Activated CD8-positive, alpha-beta memory T cell treated with anti-CD3 and anti-CD28 coated beads for 36 hours (primary cell): ENCODE data around the gene GLP1R. TPM values are rescaled to one million over a fixed set of nuclear protein-coding genes. Genes with fewer than 3 reads are reported as not detected.
"Not testable (repeated sequence)": the region's sequence is repeated elsewhere in the genome, so short reads cannot be mapped to it uniquely, and the experiment has no call there.

Source experiments
- CTCF ChIA-PET: fragments of 350-600 bp; sonication (Branson Sonifier 250); formaldehyde crosslinking; loops from one replicate; lab custom pipeline; 2021; ENCODE audit warnings: antibody characterized with exemption; lab: Charles Lee
- POLR2A ChIA-PET: fragments of 350-600 bp; sonication (Branson Sonifier 250); formaldehyde crosslinking; loops from one replicate; lab custom pipeline; 2021; ENCODE audit warnings: antibody characterized with exemption; lab: Charles Lee
- total RNA-seq, 2 experiments: library from RNA; stranded (reverse); gene quantifications; one replicate each; pipeline ENCODE4 v1.2.3, GENCODE V29; 2021

Gene GLP1R
- total RNA-seq, 2 experiments from 2014 or later: 0.15 TPM; not detected in 1

DNA sequence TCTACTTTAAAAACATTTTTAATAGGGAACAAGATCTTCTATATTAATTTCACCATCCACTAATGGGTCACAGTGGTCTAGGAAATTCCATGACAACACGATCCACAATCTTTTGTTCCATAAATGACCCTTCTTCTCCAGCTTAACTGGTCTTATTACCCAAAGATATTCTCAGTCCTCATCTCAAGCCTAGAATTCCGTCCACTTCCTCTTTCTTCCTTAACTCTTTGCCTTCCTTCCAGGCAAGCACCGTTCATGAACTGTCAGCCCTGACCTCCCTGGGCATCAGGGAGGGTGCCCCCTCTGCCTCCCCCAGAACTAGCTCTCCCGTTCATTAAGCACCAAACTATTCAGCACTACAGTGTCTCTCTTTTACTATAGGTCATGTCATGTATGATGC, 58.5 kb downstream of the GLP1R start:
- CTCF ChIA-PET: no interaction called here
- POLR2A ChIA-PET: no interaction called here

DNA sequence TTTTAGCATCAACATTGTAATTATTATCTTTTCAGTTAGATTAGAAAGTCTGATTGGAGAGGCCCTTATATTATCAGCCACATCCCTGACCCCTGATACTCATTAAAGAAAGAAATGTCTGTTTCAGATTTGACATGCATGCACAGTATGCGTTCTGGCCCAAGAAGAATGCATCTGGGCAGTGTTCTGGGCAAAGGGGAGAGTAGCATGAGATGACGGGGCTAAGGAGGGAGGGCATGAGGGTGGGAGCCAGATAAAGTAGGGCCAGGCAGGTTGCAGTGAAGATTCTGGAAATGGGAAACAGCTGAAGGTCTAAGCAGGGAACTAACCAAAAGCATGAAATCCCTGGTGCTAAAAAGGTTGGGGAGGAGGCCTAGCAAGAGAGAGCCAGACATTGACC, 59.1 kb downstream of the GLP1R start:
- ChIA-PET CTCF (no interaction called here), POLR2A (no interaction called here)

DNA sequence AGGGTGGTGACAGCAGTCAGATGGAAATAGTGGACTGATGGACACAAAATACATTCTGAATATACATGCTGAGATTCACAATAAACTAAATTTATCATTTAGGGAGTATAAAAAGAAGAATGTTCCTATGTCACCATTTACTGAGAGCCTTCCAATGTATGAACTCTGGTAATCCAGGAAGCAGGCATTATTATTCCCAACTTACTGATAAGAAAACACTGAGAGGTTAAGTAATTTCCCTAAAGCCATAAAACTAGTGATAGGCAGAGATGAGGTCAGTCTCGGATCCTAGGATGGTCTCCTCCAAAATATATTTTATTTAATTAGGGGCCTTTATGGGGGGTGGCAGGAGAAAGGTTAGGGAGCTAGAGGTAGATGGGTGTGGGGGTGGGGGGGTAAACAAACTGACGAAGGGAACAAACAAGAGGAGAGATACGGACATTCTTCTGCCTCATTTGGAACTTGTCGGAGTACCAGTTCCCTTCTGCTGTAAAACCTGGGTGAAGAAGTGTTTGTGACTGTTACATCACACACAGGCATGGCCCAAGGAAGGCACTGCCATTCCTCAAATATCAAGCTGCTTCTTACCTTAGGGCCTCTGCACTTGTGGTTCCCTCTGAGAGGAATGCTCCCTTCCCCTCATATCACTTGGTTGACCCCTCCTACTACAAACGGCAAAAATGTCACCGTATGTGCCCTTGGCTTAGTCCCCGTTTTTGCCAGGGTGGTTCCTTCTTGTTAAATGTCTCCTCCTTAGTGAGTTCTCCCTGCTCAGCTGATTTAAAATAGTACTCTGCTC, 59.7 kb downstream of the GLP1R start:
- CTCF ChIA-PET: no interaction called here
- POLR2A ChIA-PET: no interaction called here

DNA sequence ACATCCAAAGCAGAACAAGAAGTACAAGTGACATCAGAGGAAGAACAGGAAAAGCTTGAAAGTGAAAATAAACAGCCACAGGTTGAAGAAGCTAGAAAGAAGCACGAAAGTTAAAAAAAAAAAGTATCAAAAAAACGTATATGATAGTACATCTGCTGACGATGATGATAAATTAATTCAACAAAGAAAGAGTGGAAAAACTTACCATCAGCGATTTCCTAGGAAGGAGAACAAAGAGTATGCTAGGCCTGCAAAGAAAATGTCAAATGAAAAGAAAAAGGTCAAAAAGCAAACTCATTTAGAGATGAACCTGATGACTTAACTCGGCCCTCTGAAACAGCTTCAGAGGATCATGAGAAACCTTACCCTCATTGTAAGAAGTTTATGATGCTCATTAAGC, 62.7 kb downstream of the GLP1R start:
- ChIA-PET CTCF (interaction anchor here (1.0 to 1.3 kb wide), 2 partner anchors 44 to 82 kb away, joined by 3 read pairs; no protein-coding TSS in a partner anchor), POLR2A (no interaction called here)

DNA sequence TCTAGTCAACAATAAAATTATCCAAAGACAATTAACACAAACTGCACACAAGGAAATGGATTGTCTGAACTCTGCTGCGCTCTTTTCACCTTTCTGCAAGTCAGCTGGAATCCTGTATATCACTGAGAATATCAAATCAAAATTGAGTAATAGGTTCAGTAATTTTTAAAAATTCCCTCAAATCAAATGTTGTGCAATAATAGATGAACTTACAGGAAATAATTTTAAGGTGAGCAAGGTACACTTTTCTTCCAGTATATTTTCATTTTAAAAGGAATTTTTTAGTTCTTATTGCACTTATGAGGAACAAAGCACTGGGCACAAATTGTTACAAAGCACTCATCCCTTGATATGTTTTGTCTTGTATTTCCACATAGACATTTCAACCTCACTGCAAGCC, 65.2 kb downstream of the GLP1R start:
- CTCF ChIA-PET: interaction anchor here (1.2 to 1.5 kb wide), 2 partner anchors 46 to 189 kb away, joined by 3 to 4 read pairs; no protein-coding TSS in a partner anchor
- POLR2A ChIA-PET: no interaction called here

DNA sequence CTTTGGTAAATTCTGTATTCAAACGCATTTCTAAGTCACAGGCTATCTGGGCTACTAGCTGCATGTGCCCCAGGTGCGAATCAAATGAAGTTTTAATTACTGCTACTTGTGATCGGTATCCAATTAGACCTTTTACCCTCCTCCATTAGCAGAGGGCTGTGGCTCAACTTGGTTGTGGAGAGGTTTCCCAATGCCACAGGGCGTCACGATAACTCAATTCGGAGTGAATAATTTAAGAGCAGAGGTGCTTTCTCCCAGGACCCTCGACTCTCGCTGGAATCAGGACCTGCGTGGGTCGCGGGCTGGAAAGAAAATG, 65.8 kb downstream of the GLP1R start:
- POLR2A ChIA-PET: interaction anchor here (0.8 to 1.0 kb wide), 2 partner anchors 39 to 113 kb away, joined by 3 to 5 read pairs; no protein-coding TSS in a partner anchor
- CTCF ChIA-PET: interaction anchor here (0.7 to 1.5 kb wide), 3 partner anchors 45 to 189 kb away, joined by 3 to 4 read pairs (median 4); no protein-coding TSS in a partner anchor

DNA sequence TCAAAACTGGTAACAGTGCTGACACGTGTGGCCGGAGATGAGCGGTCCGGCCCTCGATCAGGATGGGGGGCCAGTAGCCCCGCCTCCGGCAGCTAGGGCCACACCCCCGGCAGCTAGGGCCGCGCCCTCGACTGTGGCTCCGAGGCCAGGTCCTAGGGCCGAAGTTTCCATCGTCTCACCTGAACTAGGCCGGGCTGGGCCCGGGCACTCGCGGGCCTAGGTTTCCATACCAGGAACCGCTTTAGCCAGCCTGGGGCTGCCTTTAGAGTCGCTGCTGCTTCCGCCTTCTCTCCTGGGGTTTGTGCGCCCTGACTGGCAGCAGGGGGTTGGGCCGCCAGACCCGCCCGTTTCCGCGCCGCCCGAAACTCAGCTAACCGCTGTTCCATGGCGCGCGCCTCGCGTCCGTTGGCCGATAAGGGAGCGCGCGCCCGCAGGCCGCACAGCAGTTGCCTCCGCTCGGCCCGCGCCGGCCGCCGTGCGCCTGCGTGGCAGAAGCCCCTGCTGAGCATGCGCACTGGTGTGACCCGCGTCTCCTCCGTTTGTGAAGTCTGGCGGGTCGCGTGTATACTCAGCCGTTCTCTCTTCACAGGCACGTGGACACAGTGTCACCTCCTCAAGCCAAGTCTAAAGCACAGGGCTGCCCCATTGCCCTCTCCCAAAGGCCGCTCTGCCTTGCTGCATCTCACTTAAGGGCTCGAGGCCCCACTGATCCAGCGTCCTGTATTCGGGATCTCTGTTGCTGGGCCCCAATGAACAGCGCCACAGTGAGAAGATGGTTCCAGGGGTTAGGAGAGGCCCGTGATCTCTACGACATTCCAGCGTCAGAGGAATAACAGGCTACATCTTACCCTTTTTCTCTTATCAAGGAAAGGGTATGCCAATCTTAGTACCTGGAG, 66.4 kb downstream of the GLP1R start, which contains the start of gene SAYSD1:
Gene SAYSD1 (minus strand): TSS at position 483 of the 896 bp plus-strand sequence. CDS start 97 bp downstream, at position 386.
- POLR2A ChIA-PET: interaction anchor here (0.8 to 1.0 kb wide), 2 partner anchors 38 to 112 kb away, joined by 3 to 5 read pairs; no protein-coding TSS in a partner anchor
- CTCF ChIA-PET: interaction anchor here (0.7 to 1.5 kb wide), 3 partner anchors 45 to 188 kb away, joined by 3 to 4 read pairs (median 4); no protein-coding TSS in a partner anchor

DNA sequence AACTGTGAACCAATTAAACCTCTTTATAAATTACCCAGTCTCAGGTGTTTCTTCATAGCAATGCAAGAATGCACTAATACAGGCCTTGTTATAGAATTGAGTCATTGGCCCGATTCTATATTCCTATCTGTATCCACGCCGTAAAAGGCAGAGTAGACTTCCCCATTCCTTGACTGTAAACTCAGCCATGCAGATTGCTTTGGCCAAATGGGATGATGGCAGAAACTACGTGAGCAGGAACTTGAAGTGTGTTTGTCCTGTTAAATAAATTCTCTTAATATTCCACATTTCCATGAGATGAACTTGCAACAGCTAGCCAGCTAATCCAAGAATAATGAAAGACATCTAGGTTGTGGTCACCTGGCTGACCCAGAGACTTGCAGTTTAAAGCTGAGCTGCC, 70.3 kb downstream of the GLP1R start:
- ChIA-PET POLR2A (no interaction called here), CTCF (interaction anchor here (1.2 kb wide), 1 partner anchor 39 kb away, joined by 3 read pairs; no protein-coding TSS in a partner anchor)

DNA sequence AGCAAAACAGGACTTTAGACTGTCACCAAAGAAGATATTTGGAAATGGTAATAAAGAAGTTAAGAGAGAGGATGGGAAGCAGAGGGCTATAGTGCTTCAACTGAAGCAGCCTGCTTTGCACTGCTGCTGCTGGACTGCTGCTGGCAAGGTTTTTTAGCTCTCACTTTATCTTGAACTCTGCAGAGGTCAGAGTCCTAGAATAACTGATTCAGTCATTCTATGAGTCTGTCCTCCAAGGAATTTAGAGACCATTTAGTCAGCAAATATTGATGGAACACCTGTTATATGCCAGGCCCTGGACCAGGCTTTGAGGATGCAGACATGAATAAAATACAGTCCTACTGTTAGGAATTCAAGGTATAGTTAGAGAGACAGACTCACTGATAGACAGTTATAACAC, 75.5 kb downstream of the GLP1R start:
- CTCF ChIA-PET: no interaction called here
- POLR2A ChIA-PET: no interaction called here

DNA sequence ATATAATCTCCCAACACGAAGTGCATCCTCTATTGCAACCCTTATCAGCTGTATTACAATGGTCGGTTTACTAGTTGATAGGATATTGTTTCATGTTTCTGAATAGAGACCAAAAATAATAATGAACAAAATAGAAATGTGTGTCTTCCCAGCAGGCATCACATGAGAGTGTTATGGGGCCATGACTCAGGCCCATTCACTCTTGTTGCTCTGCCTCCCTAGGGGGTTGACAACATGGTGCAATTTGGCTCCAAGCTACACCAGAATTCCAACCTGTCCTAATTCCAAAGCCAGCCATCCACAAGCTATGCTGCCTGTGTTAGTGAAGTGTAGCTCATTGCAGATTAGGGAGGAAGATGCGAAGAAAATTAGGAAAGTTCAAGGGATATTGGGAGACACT, 79.5 kb downstream of the GLP1R start:
- ChIA-PET POLR2A (no interaction called here), CTCF (no interaction called here)

DNA sequence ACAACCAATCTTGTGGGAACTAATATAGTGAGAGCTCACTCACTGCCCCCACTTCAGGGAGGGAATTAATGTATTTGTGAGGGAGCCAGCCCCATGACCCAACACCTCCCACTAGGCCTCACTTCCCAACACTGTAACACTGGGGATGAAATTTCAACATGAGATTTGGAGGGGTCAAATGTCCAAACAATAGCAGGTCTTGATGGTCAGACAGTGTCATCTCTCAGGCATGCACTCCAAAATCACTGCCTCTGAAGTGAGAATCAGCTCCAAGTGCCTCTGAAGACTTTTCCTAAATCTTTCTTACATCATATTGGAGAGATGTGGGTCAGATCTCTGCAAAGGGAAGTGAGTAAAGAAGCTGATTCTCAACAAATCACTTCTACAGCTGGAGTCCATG, 80.3 kb downstream of the GLP1R start:
- ChIA-PET POLR2A (no interaction called here), CTCF (no interaction called here)

DNA sequence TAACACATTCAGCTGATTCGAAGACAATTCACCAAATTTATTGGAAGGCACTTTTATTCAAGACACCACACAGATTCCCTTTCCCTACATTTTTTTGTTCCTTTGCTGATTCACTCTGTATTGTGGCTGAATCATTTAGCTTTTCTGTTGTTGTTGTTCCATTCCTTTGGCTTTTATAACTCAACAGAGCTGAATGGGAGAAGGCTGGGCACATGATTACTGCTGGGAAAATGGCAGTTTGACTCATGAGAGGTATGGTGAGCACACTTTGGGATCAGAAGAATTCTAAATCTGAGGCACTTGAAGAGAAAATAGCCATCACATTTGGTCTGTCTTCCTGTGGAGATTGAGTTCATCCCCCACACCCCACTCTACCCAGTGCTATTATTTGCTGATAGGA, 82.1 kb downstream of the GLP1R start:
- ChIA-PET CTCF (no interaction called here), POLR2A (no interaction called here)

DNA sequence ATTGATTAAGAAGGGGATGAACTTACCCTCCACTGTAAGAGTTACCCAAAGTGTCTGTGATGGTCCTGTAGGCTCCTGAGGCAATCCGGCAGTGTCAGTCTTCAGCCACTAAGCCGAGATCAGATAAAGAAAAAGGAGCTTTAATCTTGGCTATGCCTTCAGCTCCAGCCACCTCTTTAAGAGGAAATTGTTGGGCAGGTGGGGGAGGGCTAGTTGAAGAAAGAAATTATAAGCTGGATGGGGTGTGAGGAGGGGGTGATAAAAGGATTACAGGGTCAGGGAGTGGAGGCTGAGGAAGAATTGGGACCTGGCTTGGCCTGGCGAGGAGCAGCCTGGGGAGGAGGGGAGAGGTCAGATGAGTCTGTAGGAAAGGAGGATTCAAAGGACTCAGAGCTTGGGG, 86.2 kb downstream of the GLP1R start:
- POLR2A ChIA-PET, CTCF ChIA-PET: not testable (repeated sequence)

DNA sequence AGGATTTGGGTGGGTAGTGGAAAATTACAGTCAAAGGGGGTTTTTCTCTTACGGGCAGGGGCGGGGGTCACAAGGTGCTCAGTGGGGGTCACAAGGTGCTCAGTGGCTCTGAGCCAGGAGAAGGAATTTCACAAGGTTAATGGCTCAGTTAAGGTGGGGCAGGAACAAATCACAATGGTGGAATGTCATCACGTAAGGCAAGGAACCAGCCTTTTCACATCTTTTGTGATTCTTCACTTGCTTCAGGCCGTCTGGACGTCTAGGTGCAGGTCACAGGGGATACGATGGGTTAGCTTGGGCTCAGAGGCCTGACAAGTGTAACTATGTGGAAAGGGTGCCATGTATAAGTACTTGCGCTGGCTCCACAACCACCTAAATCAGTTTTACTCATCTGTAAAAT, 87.6 kb downstream of the GLP1R start:
- POLR2A ChIA-PET, CTCF ChIA-PET: not testable (repeated sequence)

DNA sequence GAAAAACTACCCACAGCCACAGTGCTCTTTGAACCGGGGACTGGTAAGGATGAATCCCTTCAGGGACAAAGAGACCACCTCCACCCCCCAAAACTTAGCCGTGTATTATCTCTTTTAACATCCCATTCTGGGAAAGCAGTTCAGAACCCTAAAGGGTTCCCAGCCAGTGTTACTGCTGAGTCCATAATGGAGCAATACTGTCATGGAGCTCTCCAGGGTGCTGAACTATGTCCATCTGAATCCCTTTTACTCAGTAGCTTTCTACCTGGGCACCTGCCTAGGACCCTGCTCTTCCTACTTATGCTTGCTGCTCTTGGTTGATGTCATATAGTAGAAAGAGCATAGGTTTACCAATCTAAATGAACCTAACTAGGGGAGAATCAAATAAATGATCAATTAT, 88.7 kb downstream of the GLP1R start:
- CTCF ChIA-PET: no interaction called here
- POLR2A ChIA-PET: no interaction called here

Other genes with a start within 250 kb of the GLP1R start
- 10 to 100 TPM in 1 of 2 experiments, 1 to 10 TPM in 1; 8.7 to 10.1 TPM for gene SAYSD1, start 66.4 kb downstream of the GLP1R start, total RNA-seq
- gene KCNK5, start 180.7 kb downstream of the GLP1R start, total RNA-seq: 10 to 100 TPM; 29.8 to 32.0 TPM